ENCODE measurements around the gene EIF4A3.

Gene EIF4A3

GRCh38 chr17:80133626-80133970 is 13.3 kb downstream of the EIF4A3 start:
- DNase-seq (ENCODE audit: low read depth), result no peak

DNA sequence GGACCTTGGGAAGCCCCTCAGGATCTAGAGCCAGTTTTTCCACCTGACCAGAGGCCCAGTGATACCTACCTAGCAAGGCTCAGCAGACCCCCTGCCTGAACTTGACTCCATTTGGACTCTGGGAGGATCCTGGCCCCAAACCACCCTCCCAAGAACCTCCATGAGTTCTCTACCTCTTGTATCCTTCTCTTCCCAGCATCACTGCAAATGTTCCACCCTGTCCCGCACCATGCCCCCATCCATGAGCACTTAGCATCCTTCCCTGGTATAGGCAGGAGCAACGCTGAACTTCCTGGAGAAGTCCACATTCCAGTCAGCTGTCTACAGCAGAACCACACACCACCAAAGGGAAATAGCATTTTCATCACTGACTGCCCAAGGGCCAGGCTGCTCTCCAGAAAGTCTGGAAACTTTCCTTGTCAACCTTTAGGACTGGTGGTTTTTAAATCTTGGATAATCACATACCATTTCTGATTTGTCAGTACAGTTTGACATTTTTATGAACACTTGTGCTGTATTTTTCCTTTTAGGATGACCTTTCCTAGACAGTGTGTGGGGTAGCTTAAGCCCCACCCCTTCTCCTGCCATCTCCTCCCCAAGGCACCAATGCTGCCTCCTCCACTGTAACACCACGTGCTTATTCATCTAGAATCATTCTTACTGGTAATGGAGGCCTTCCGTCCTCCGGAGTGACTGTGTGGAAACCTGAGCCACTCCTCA is 13.9 kb downstream of the EIF4A3 start:
- DNase-seq (ENCODE audit: low read depth), result no peak

GRCh38 chr17:80130992-80131391 is 15.9 kb downstream of the EIF4A3 start:
- no peak for DNase-seq (ENCODE audit: low read depth)

DNA sequence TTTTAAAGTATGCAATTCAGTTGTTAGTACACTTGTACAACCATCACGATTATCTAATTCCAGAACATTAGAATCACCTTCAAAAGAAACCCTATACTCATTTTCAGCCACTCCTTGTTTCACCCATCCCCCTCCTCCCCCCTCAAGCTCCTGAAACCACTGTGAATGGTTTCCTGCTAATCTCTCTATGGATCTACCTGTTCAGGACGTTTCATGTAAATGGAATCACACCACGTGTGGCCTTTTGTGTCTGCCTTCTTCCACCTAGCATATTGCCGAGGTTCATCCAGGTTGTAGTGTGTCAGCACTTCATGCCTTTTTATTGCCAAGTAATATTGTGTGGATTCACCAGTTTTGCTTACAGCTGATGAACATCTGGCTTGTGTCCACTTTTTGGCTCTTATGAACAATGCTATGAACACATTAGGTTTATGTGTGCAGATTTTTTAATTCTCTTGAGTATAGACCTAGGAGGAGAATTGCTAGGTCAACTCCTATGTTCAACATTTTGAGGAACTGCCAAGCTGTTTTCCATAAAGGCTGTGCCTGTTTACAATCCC is 17.8 kb downstream of the EIF4A3 start:
- no peak for DNase-seq (ENCODE audit: low read depth)

- no peak for DNase-seq (ENCODE audit: low read depth)
These were observed 20.5 kb downstream of the EIF4A3 start for GRCh38 chr17:80126449-80126715.

DNA sequence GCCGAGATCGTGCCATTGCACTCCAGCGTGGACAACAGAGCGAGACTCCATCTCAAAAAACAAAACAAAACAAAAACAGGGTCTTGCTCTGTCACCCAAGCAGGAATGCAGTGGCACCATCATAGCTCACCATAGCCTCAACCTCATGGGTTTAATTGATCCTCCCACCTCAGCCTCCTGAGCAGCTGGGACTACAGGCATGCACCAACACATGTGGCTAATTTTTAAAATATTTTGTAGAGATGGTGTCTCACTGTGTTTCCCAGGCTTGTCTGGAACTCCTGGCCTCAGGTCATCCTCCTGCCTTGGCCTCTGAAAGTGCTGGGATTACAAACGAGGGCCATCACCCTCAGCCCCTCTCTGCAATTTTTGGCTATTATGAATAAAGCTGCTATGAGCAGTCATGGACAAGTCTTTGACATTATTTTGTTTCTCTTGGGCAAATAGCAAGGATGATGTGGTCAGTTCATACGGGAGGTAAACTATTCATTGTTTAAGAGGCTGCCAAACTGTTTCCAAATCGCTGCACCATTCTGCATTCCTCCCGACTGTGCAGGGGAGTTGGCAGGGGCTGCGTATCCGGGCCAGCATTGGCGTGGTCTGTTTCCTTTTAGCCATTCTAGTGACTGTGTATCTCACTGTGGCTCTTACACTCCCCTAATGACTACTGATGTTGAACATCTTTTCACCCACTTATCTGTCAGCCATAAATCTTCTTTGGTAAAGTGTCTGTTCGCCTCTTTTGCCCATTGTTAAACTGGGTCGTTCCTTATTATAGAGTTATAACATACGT is 21.1 kb downstream of the EIF4A3 start:
- peak; percentile 64 for DNase-seq (ENCODE audit: low read depth)

DNA sequence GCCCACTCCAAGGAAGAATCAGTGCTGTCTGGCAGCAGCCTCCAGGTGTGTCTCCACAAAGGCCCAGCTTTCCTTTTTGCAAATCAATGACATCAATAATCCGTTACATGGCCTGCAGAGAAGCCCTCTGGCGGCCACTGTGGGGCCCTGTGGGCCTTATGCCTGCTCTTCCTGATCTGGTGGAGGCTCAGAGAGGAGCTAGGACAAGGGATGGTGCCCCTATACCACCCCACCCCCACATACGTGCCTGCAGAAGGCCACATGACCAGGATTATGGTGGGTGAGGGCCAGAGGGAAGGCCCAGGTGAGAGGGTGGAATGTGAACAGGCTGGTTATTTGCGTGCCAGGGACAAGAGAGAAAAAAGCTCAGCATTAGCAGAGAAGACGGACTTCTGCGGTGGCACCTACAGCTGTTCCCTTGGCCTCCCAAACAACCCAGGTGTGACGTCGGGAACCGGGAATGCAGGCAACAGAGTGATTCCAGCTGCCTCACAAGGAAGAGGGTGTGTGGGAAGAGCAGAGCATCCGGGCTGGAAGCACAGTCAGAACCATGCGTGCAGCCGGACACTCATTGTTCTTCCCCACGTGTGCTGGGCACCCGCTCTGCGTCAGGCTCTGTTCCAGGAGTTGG is 22.5 kb downstream of the EIF4A3 start:
- DNase-seq (ENCODE audit: low read depth), result no peak

- no peak for DNase-seq (ENCODE audit: low read depth)
These were observed 23.1 kb downstream of the EIF4A3 start for GRCh38 chr17:80123791-80124190.

- no peak for DNase-seq (ENCODE audit: low read depth)
These were observed 23.9 kb downstream of the EIF4A3 start for GRCh38 chr17:80122926-80123505.

DNA sequence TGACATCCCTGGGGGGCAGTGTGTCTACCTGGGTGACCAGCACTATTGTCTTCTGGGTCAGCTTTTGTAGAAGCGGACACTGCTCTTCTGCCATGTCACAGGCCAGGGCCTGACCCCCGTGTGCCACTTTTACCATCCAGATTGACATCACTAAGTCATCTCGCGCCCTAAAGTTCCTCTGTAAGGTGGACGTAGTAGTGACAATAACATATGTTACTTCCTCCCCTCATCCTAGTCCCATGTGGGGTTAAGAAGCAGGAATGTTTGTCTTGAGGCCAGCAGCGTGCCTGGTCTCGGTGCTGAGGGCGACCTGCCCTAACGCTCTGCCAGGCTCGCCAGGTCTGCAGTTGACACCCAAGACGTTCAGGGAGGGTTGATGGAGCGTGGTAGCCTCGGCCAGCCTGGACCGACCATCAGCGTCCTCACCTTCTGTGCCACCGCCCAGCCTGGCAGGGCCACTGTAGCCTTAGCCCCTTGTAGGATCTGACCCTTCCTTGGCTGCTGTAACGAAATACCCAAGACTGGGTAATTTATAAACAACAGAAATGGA is 24.8 kb downstream of the EIF4A3 start:
- no peak for DNase-seq (ENCODE audit: low read depth)

GRCh38 chr17:80119839-80120238 is 27.1 kb downstream of the EIF4A3 start:
- DNase-seq (ENCODE audit: low read depth), result no peak

- no peak for DNase-seq (ENCODE audit: low read depth)
These were observed 27.6 kb downstream of the EIF4A3 start for GRCh38 chr17:80119271-80119791.

- DNase-seq (ENCODE audit: low read depth), result no peak
These were observed 28.2 kb downstream of the EIF4A3 start for GRCh38 chr17:80118601-80119270.

DNA sequence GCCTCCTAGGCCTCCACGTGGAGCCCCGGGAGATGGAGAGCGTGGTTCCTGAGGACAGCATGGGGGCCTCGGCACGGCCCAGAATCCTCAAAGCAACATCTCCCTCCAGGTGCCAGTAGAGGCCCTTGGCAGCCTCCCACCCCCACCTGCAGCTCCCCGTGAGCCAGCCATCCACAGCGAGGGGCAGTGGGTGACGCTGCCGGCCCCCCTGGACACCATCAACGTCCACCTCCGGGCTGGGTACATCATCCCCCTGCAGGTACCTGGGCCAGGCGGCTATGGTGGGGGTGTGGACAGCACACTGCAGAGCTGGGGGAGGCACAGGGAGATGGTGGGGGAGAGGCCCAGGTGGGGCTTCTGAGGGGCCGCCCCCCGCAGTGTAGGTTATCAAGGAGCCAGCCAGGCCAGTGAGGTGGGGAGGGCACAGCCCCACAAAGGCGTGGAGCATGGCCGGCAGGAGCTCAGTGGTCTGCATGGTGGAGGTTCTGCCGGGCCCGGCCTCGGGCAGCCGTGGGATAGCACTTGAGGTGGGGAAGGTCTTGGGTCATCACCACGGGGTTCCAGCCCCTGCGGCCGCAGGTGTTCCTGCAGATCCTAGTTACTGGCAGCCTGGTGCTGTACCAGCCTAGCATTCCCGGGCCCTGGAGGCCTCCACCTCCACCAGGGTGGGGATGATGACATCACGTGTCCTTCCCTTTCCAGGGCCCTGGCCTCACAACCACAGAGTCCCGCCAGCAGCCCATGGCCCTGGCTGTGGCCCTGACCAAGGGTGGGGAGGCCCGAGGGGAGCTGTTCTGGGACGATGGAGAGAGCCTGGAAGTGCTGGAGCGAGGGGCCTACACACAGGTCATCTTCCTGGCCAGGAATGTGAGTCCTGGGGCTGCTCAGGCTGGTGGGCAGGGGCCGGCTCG is 29.2 kb downstream of the EIF4A3 start:
- DNase-seq (ENCODE audit: low read depth), result no peak

DNA sequence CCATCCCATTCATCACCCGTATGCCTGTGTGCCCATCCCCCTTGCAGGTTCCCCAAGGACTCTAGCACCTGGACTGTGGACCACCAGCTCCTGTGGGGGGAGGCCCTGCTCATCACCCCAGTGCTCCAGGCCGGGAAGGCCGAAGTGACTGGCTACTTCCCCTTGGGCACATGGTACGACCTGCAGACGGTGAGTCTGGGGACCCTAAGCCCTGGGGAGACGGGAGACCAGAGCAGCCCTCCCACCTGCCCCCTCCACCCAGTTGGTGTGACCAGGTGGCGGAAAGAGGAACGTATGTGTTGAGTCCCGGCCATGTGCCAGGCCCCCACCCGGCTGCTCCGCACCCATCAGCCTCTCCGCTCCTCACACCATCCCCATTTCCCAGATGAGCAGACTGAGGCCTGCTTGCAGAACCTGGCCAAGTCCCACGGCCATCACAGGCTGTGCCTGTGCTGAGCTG is 30.0 kb downstream of the EIF4A3 start:
- no peak for DNase-seq (ENCODE audit: low read depth)

GRCh38 chr17:80116276-80116920 is 30.5 kb downstream of the EIF4A3 start:
- DNase-seq (ENCODE audit: low read depth), result no peak

- DNase-seq (ENCODE audit: low read depth), result no peak
These were observed 31.8 kb downstream of the EIF4A3 start for GRCh38 chr17:80115159-80115558.

DNA sequence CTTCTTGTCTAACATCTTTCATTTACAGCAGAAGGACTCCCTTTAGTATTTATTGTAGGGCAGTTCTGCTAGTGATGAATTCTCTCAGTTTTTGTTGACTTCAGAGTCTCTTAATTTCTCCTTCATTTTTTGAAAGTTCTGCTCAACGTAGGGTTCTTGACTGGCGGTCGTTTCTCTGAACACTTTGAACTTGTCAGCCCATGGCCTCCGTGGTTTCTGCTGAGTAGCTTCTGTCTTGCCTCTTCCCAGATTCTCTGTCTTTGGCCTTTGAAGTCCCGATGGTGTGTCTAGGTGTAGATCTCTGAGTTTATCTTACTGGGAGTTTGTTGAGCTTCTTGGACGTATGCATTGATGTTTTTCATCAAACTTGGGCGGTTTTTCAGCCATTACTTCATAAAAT is 32.2 kb downstream of the EIF4A3 start:
- DNase-seq (ENCODE audit: low read depth), result no peak

DNA sequence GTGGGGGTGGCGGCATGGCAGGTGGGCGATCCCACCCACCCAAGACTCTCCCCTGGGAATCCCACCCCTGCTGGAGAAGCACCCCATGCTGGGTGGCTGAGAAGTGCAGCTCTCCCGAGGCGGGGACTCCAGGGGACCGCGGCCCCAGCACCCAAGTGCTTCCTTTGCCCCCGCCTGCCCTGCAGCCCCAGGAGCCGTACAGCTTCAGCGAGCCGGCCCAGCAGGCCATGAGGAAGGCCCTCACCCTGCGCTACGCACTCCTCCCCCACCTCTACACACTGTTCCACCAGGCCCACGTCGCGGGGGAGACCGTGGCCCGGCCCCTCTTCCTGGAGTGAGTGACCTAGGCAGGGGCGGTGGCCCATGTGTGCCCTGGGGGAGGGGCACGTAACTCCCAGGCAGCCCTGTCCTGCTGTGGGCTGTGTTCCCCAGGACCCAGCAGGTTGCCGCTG is 33.9 kb downstream of the EIF4A3 start:
- DNase-seq (ENCODE audit: low read depth), result no peak

DNA sequence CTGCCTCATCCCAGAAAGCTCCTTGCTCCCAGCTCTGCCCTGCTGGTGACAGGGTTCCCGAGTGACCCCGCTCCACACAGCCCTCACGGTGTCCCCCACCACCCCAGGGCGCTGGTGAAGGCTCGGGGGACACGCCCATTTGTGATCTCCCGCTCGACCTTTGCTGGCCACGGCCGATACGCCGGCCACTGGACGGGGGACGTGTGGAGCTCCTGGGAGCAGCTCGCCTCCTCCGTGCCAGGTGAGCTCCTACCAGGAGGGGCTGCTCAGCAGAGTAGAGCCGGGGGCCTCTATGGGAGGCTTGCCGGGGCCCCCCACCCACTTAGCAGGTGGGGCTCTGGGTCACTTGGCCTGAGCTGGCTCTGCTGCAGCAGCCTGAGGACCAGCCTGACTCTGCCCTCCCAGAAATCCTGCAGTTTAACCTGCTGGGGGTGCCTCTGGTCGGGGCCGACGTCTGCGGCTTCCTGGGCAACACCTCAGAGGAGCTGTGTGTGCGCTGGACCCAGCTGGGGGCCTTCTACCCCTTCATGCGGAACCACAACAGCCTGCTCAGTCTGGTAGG is 34.4 kb downstream of the EIF4A3 start:
- DNase-seq (ENCODE audit: low read depth), result no peak

All from stromal cell of bone marrow (primary cell).